Epithelial cell of esophagus (primary cell): ENCODE data around the gene DOLK.

Experiments
- DNase-seq: peaks from one replicate; pipeline ENCODE4 v3.0.0; 2010; ENCODE audit warnings: low read depth
- H3K4me3 ChIP-seq: 2 replicates; pipeline ENCODE4 v1.5.1; 2011; ENCODE audit warnings: mild to moderate bottlenecking, low read length, control low read depth
- TF ChIP-seq, protein P1 (sequence below): IDR thresholded peaks from 2 replicates; pipeline ENCODE4 v1.5.1; 2011; ENCODE audit warnings: low read depth, mild to moderate bottlenecking, low read length, control low read depth, inconsistent platforms; ENCODE audit not compliant: insufficient read depth; ENCODE audit errors: missing control alignments

DOLK gene

GRCh38 chr9:128940946-128941755 is 6.3 kb downstream of the DOLK start:
- TF ChIP-seq, protein P1, sequence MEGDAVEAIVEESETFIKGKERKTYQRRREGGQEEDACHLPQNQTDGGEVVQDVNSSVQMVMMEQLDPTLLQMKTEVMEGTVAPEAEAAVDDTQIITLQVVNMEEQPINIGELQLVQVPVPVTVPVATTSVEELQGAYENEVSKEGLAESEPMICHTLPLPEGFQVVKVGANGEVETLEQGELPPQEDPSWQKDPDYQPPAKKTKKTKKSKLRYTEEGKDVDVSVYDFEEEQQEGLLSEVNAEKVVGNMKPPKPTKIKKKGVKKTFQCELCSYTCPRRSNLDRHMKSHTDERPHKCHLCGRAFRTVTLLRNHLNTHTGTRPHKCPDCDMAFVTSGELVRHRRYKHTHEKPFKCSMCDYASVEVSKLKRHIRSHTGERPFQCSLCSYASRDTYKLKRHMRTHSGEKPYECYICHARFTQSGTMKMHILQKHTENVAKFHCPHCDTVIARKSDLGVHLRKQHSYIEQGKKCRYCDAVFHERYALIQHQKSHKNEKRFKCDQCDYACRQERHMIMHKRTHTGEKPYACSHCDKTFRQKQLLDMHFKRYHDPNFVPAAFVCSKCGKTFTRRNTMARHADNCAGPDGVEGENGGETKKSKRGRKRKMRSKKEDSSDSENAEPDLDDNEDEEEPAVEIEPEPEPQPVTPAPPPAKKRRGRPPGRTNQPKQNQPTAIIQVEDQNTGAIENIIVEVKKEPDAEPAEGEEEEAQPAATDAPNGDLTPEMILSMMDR: no peak
- no peak for DNase-seq
- no peak overlapping the region for H3K4me3 ChIP-seq

DNA sequence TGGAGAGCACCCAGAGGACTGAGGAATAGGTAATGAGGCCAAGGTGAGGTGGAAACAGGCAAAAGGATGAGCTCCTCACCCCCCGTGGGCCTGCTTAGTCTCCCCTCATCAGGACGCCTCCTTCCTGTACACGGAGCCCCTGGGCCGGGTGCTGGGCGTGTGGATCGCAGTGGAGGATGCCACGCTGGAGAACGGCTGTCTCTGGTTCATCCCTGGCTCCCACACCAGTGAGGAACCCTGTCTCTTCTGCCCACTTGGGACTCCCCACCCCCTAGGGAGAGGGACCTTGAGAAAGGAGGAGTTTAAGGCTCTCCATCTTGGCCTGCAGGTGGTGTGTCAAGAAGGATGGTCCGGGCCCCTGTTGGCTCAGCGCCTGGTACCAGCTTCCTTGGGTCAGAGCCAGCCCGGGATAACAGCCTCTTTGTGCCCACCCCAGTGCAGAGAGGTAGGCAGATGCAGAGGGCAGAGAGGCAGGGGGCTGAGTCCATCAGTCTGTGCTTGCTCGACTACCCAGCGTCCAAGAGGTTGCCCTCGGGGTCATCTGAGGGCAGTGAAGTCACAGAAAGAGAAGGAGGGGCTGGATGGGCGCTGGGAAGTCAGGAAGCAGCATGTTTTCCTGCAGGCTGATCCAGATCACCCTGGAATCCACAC is 7.0 kb downstream of the DOLK start:
- H3K4me3 ChIP-seq: no peak overlapping the region
- DNase-seq: no peak
- TF ChIP-seq, protein P1: no peak

- H3K4me3 ChIP-seq: no peak overlapping the region
- TF ChIP-seq, protein P1: no peak
- peak; percentile 50 for DNase-seq
Measured at GRCh38 chr9:128937310-128938165, 9.9 kb downstream of the DOLK start.

- DNase-seq: no peak
- TF ChIP-seq, protein P1: no peak
Measured at GRCh38 chr9:128936171-128936865, 11.1 kb downstream of the DOLK start.

DNA sequence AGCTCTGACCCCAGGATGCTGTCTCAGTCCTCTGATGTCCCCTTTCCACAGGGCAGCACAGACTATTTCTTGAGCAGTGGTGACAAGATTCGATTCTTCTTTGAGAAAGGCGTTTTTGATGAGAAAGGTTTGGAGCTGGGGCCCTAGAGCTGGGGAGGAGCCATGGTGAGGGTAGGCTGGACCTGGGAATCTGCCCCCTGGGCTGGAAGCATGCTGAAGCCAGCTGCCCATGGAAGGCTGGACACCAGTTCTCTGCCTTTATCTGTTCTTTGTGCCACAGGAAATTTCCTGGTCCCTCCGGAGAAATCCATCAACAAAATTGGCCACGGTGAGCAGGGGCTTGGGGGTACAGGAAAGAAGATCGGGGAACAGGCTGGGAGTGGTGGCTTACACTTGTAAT is 13.7 kb downstream of the DOLK start:
- TF ChIP-seq, protein P1: no peak
- no peak overlapping the region for H3K4me3 ChIP-seq

More at GRCh38 chr9:128936171-128936865, 11.1 kb downstream of the DOLK start:
- H3K4me3 ChIP-seq: no peak overlapping the region

GRCh38 chr9:128929560-128929959 is 17.8 kb downstream of the DOLK start:
- TF ChIP-seq, protein P1: no peak
- DNase-seq: no peak
- no peak overlapping the region for H3K4me3 ChIP-seq

More for the DNA sequence above, 13.7 kb downstream of the DOLK start:
- DNase-seq: no peak
